Mammary microvascular endothelial cell (primary cell): ENCODE data around the gene TKTL2. TPM values are rescaled to one million over a fixed set of nuclear protein-coding genes. Genes with fewer than 3 reads are reported as not detected.

ENCODE experiments used
- total RNA-seq: library from RNA; depleted of rRNA; stranded (reverse); fragments of >200 nt; gene quantifications from 2 replicates; pipeline ENCODE4 v1.2.3, GENCODE V29; 2015

TKTL2 gene
- total RNA-seq: not detected in 2 replicates

DNA sequence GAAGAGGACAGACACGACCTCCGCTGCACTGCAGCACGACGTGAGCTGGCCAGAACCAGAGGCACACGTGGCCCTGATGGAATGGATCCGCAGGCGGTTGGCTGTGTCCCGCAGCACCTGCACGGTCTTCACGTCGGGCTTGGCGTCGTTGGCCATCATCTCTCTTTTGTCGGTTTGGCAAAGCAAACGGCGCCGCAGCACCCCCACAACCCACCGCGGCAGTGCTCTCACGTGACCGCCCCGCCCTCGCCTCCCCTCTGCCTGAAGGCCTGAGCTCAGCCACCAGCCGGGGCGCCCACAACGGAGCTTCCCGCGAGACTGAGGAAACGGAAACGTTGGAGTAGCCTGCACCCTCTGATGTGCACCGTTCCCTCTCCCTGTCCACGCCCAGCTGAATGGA, at the start of gene TKTL2:
TKTL2 (minus strand) TSS at position 179 of the 400 bp plus-strand sequence; CDS start at position 159, 20 bp downstream.

DNA sequence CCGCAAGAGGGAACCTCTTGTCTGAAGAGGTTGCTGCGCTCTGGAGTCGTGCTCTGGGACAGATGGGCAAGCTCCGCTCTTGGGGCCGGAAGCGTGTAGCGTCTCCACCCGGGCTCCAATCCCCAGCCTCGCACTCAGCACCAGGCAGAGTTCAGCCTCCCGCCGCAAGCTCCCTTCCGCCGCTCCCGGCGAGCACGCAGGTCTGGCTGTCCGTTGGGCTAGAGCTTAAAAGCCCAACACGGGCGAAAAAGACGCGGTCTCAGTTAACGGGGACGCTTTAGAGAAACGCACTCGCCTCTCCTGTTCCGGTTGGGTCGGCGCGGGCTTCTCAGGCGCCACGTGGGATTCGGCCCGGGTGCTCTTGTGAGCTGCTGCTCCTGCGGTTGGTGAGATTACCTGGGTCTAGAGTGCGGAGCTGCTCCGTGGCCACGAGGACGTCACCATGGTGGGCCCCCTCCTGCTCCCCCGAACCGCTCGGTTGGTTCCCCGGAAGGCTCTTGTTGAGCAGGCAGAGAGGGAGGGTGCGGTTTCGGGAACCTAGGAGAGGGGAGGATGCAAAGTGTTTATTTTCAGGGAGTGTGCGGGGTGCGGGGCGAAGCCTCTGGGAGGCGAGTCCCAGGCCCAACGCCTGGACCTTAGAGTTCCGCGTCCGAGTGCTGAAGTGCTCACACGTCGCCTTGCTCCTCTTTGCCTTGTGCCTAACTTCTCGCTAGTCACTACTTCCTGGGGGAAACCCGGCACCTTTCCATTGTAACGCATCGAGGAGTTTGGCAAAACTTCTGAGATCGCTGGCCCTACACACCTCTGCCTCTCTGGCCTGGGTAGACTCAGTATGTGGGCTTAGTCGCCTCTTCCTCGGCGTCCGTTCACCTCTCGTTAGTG, 21.0 kb upstream of the TKTL2 start, which contains the start of gene TMA16:
TMA16 (plus strand) TSS at position 331 of the 882 bp plus-strand sequence; CDS start at position 443, 112 bp downstream.

Other genes starting within 250 kb of the TKTL2 start
- gene NPY1R, start 141.2 kb downstream of the TKTL2 start, total RNA-seq: not detected in 2 replicates
- not detected in 2 replicates for gene NPY5R, start 129.9 kb downstream of the TKTL2 start, total RNA-seq
- 32.3 and 33.9 TPM in 2 replicates for gene TMA16, start 20.9 kb upstream of the TKTL2 start, total RNA-seq